ENCODE results near the gene MYL3. TPM values are rescaled to one million over a fixed set of nuclear protein-coding genes. Genes with fewer than 3 reads are reported as not detected.

The MYL3 gene
- total and polyA plus RNA-seq, 5 donors from 2014 or later, result not detected

DNA sequence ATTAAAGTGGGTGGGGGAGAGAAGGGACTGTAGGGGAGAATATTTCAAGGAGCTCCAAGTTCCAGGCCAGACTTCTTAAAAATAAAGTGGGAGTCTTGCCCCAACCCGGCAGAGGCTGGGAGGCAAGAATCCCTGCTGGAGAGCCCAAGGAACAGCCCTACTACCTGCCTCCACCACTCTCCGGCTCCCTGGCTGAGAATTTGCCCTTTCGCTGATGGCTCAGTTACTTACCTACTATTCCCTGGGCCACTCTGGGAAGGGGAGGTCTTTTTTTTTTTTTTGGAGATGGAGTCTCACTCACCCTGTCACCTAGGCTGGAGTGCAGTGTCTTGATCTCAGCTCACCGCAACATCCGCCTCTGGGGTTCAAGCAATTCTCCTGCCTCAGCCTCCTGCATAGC lies 15.5 kb downstream of the MYL3 start:
- Histone ChIP-seq H3K36me3 (ENCODE audit: control insufficient read depth, insufficient read depth, low read length) (no peaks in the 10 kb centered on the region), H3K27me3 (ENCODE audit: control insufficient read depth, insufficient read depth, low read length) (no peaks in the 10 kb centered on the region), H3K4me3 (ENCODE audit: low read depth, low read length) (no peak overlapping the region), H3K9me3 (ENCODE audit: control insufficient read depth in 2 of 2, low read length in 2 of 2) (no peaks in the 10 kb centered on the region), H3K27ac (ENCODE audit: insufficient read depth, low read length, poor library complexity, severe bottlenecking) (no peak overlapping the region), H3K4me1 (ENCODE audit: control insufficient read depth, insufficient read depth, low read length, poor library complexity, severe bottlenecking) (peaks cover 13% of the 10 kb centered on the region)
- ATAC-seq (ENCODE audit: low read depth in 2 of 2) (no peak), DNase-seq (no peak)
- H3K27ac Mint-ChIP-seq, result no peak overlapping the region
- peaks cover 0 to 6% (median 0%) of the 10 kb centered on the region in 7 donors for H3K9me3 Mint-ChIP-seq
- no peaks in the 10 kb centered on the region for H3K36me3 Mint-ChIP-seq
- peak overlapping the region in 1 of 4 donors; percentile 48 for H3K4me3 Mint-ChIP-seq
- H3K4me1 Mint-ChIP-seq, result peaks cover 0 to 13% (median 2%) of the 10 kb centered on the region in 4 donors
- H3K27me3 Mint-ChIP-seq, result peaks cover 15% of the 10 kb centered on the region

DNA sequence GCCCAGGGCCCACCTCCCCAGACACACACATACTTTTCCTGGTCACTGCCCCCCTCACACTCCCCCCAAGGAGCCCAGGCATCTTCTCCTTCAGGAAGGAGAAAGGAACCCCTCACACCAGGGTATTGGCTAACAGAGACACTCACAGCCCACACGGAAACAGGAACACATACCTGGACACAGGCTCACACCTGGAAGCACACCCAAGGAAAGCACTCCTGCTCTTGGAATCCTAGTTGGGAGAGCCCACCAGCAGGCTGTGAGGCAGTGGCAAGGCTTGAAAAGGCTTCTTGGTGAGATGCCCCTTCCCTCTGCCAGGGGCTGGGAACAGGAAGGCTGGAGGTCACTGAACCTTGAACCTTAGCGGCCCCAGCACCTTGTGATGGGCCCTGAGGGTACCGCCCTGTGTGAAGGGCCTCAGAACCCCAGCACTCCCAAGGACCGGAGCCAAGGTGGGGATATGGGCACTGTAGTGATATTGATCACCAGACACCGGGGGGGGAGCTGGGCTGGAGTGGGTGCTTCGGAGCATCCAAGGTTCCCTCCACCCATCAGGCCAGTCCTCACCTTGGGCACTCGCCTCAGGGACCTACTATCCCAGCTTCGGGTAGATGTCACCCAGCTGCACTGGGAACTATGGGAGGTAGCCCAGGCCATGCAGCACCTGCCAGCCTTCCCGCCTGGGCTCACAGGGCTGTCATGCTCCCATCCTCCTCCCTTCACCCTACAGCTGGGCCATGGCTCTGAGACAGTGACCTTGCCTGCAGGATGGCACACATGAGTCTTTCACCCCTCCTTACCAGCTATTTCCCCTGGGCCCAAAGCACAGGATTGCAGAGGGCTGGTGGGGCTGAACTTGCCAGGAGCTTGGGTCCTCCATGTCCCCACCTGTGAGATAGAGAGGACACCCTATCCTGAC lies 16.4 kb downstream of the MYL3 start:
- peaks cover 13% of the 10 kb centered on the region for H3K4me1 ChIP-seq (ENCODE audit: control insufficient read depth, insufficient read depth, low read length, poor library complexity, severe bottlenecking)
- Mint-ChIP-seq H3K4me1 (peaks cover 0 to 13% (median 2%) of the 10 kb centered on the region in 4 donors), H3K27ac (peak overlapping the region in 1 of 3 donors; percentile 20), H3K4me3 (peak overlapping the region; percentile 32 to 84 (median 66)), H3K9me3 (peaks cover 0 to 12% (median 0%) of the 10 kb centered on the region in 7 donors), H3K36me3 (no peaks in the 10 kb centered on the region), H3K27me3 (peaks cover 21% of the 10 kb centered on the region)
- no peaks in the 10 kb centered on the region for H3K27me3 ChIP-seq (ENCODE audit: control insufficient read depth, insufficient read depth, low read length)
- H3K36me3 ChIP-seq (ENCODE audit: control insufficient read depth, insufficient read depth, low read length), result no peaks in the 10 kb centered on the region
- H3K9me3 ChIP-seq (ENCODE audit: control insufficient read depth in 2 of 2, low read length in 2 of 2), result peaks cover 0 to 2% of the 10 kb centered on the region in 2 experiments
- ATAC-seq (ENCODE audit: low read depth in 2 of 2) (no peak), DNase-seq (no peak)
- H3K4me3 ChIP-seq (ENCODE audit: low read depth, low read length), result no peak overlapping the region
- H3K27ac ChIP-seq (ENCODE audit: insufficient read depth, low read length, poor library complexity, severe bottlenecking), result no peak overlapping the region

DNA sequence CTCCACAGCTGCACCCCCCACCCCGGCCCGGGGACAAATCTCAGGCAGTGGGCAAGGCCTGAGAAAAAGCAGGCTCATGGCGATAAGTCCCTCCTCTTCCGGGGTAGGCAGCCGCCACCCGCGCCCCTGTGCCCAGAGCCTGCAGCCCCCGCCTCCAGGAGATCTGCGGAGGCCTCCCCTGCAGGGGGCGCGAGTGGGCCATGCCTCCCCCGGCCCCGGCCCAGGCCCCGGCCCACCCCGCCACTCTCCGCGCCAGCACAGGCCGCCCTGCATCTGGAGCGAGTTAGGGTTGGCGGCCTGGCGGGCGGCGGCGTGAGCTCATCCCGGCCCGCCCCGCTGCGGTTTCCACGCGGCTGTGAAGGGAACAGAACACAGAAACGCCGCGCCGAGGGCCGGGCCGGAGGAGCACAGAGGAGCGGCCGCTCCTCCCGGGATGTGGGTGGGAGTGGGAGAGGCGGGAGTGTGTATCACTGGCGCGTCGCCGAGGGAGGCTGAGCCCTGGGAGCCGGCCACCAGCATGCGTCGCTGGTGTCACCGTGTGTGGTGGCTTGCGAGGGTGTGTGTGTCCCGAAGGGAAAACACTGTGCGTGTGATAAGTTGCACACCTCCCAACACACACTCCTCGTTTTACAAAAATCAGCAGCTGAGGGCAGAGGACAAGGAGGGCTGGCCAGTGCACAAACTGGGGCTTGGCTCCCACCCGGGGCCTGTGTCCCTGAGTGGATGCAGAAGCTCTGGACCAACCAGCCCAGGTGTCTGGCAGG lies 17.2 kb downstream of the MYL3 start:
- peaks cover 0 to 21% (median 4%) of the 10 kb centered on the region in 7 donors for H3K9me3 Mint-ChIP-seq
- Histone ChIP-seq H3K9me3 (ENCODE audit: control insufficient read depth in 2 of 2, low read length in 2 of 2) (peaks cover 7 to 8% of the 10 kb centered on the region in 2 experiments), H3K4me3 (ENCODE audit: low read depth, low read length) (peak overlapping the region; percentile 51), H3K27me3 (ENCODE audit: control insufficient read depth, insufficient read depth, low read length) (no peaks in the 10 kb centered on the region), H3K36me3 (ENCODE audit: control insufficient read depth, insufficient read depth, low read length) (no peaks in the 10 kb centered on the region), H3K4me1 (ENCODE audit: control insufficient read depth, insufficient read depth, low read length, poor library complexity, severe bottlenecking) (peaks cover 13% of the 10 kb centered on the region), H3K27ac (ENCODE audit: insufficient read depth, low read length, poor library complexity, severe bottlenecking) (no peak overlapping the region)
- ATAC-seq (ENCODE audit: low read depth in 2 of 2), result peak; percentile 86 to 92
- peak overlapping the region; percentile 26 to 84 (median 76) for H3K4me3 Mint-ChIP-seq
- H3K4me1 Mint-ChIP-seq, result peaks cover 0 to 13% (median 2%) of the 10 kb centered on the region in 4 donors
- peak; percentile 68 to 78 (median 75) for DNase-seq
- H3K27me3 Mint-ChIP-seq, result peaks cover 21% of the 10 kb centered on the region
- H3K27ac Mint-ChIP-seq, result peak overlapping the region in 2 of 3 donors; percentile 20 to 67
- no peaks in the 10 kb centered on the region for H3K36me3 Mint-ChIP-seq

DNA sequence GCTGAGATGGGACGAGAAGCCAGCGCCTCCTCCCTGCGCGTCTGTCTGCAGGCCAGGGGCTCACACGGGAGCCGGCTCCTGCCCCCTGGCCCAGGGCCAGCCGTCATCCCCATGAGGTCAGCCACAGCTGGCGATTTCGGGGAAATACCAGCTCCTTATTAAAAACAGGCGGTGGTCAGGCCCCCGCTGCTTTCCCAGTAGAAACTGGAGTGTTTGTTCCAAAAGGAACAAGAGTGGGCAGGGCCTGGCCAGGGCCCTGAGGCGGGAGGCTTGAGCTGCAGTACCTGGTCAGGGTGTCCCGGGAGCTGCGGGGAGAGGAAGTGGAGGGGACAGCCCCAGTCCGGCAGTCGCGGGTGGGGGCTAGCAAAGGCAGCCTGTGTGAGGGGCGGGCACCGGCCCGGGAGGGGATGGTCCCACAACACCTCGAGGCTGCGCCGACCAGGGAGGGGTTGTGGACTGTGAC lies 17.8 kb downstream of the MYL3 start:
- H3K4me1 Mint-ChIP-seq, result peaks cover 0 to 13% (median 2%) of the 10 kb centered on the region in 4 donors
- H3K9me3 Mint-ChIP-seq, result peaks cover 0 to 27% (median 5%) of the 10 kb centered on the region in 7 donors
- peaks cover 21% of the 10 kb centered on the region for H3K27me3 Mint-ChIP-seq
- H3K27ac ChIP-seq (ENCODE audit: insufficient read depth, low read length, poor library complexity, severe bottlenecking), result no peak overlapping the region
- no peak for DNase-seq
- H3K27me3 ChIP-seq (ENCODE audit: control insufficient read depth, insufficient read depth, low read length), result no peaks in the 10 kb centered on the region
- H3K4me1 ChIP-seq (ENCODE audit: control insufficient read depth, insufficient read depth, low read length, poor library complexity, severe bottlenecking), result peaks cover 13% of the 10 kb centered on the region
- H3K4me3 ChIP-seq (ENCODE audit: low read depth, low read length), result no peak overlapping the region
- peak overlapping the region; percentile 26 to 86 (median 82) for H3K4me3 Mint-ChIP-seq
- H3K27ac Mint-ChIP-seq, result peak overlapping the region in 2 of 3 donors; percentile 43 to 67
- no peak for ATAC-seq (ENCODE audit: low read depth in 2 of 2)
- no peaks in the 10 kb centered on the region for H3K36me3 Mint-ChIP-seq
- H3K9me3 ChIP-seq (ENCODE audit: control insufficient read depth in 2 of 2, low read length in 2 of 2), result peaks cover 13 to 14% of the 10 kb centered on the region in 2 experiments
- H3K36me3 ChIP-seq (ENCODE audit: control insufficient read depth, insufficient read depth, low read length), result no peaks in the 10 kb centered on the region

DNA sequence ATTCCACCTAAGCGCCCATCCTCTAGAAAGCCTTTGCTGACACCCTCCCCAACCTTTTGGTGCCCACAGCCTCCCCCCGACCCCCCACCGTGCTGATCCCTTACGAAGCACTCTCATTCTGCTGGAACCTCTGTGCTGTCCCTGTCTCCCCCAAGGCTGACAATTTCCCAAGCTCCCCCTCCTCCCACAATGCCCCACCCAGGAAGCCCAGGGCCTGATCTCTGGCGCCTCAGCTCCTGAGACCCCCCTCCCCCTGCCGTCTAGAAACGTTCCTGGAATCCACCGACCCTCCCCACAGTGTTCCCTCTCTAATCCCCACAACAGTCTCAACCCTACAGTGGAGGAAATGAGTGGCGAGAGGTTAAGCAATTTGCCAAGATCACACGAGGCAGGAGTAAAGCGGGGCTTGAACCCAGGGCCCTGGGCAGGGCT lies 18.3 kb downstream of the MYL3 start:
- Mint-ChIP-seq H3K27me3 (peaks cover 21% of the 10 kb centered on the region), H3K9me3 (peaks cover 0 to 29% (median 6%) of the 10 kb centered on the region in 7 donors), H3K4me3 (peak overlapping the region; percentile 26 to 86 (median 82)), H3K4me1 (peaks cover 0 to 13% (median 2%) of the 10 kb centered on the region in 4 donors), H3K27ac (peak overlapping the region in 1 of 3 donors; percentile 83), H3K36me3 (no peaks in the 10 kb centered on the region)
- no peak for DNase-seq
- Histone ChIP-seq H3K27ac (ENCODE audit: insufficient read depth, low read length, poor library complexity, severe bottlenecking) (no peak overlapping the region), H3K4me3 (ENCODE audit: low read depth, low read length) (no peak overlapping the region), H3K27me3 (ENCODE audit: control insufficient read depth, insufficient read depth, low read length) (no peaks in the 10 kb centered on the region), H3K36me3 (ENCODE audit: control insufficient read depth, insufficient read depth, low read length) (no peaks in the 10 kb centered on the region), H3K4me1 (ENCODE audit: control insufficient read depth, insufficient read depth, low read length, poor library complexity, severe bottlenecking) (peaks cover 13% of the 10 kb centered on the region), H3K9me3 (ENCODE audit: control insufficient read depth in 2 of 2, low read length in 2 of 2) (peaks cover 13 to 19% of the 10 kb centered on the region in 2 experiments)
- ATAC-seq (ENCODE audit: low read depth in 2 of 2), result no peak

DNA sequence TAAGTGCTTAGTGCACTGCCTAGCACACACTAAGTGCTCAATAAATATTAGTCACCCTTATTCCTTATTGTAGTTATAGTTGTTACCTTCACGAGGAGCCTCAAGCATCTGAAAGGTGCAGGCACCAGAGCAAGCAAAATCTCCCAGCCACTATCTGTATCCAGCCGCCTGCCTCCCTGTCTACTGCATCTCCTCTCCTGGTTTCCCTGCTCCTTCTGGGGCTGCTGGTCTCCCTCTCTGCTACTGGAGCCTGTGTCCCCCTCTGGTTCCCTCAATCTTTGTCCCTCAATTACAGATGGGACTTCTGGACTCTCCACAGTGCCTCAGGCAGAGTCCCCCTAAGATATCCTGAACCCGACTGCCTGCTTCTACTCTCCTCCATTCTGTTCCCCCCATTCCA lies 18.8 kb downstream of the MYL3 start:
- H3K36me3 ChIP-seq (ENCODE audit: control insufficient read depth, insufficient read depth, low read length), result no peaks in the 10 kb centered on the region
- no peaks in the 10 kb centered on the region for H3K27me3 ChIP-seq (ENCODE audit: control insufficient read depth, insufficient read depth, low read length)
- H3K9me3 ChIP-seq (ENCODE audit: control insufficient read depth in 2 of 2, low read length in 2 of 2), result peaks cover 13 to 19% of the 10 kb centered on the region in 2 experiments
- DNase-seq (no peak), ATAC-seq (ENCODE audit: low read depth in 2 of 2) (no peak)
- H3K4me1 Mint-ChIP-seq, result peaks cover 0 to 13% (median 2%) of the 10 kb centered on the region in 4 donors
- H3K4me1 ChIP-seq (ENCODE audit: control insufficient read depth, insufficient read depth, low read length, poor library complexity, severe bottlenecking), result peaks cover 13% of the 10 kb centered on the region
- H3K4me3 Mint-ChIP-seq, result peak overlapping the region; percentile 26 to 86 (median 57)
- no peak overlapping the region for H3K27ac ChIP-seq (ENCODE audit: insufficient read depth, low read length, poor library complexity, severe bottlenecking)
- H3K9me3 Mint-ChIP-seq, result peaks cover 0 to 31% (median 7%) of the 10 kb centered on the region in 7 donors
- no peaks in the 10 kb centered on the region for H3K36me3 Mint-ChIP-seq
- peak overlapping the region in 1 of 3 donors; percentile 78 for H3K27ac Mint-ChIP-seq
- no peak overlapping the region for H3K4me3 ChIP-seq (ENCODE audit: low read depth, low read length)
- H3K27me3 Mint-ChIP-seq, result peaks cover 21% of the 10 kb centered on the region

DNA sequence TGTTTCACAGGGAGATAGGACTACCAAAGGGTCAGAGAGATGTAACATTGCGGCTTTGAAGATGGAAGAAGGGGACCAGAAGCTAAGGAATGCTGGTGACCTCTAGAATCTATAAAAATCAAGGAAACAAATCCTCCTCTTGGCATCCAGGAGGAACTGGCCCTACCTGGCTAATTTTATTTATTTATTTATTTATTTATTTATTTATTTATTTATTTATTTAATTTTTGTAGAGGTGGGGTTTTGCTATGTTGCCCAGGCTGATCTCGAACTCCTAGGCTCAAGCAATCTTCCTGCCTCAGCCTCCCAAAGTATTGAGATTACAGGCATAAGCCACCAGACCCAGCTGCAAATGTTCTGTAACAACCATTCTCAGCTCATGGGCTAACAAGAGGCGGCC lies 19.7 kb downstream of the MYL3 start:
- Mint-ChIP-seq H3K9me3 (peaks cover under 1 to 37% (median 14%) of the 10 kb centered on the region in 7 donors), H3K4me3 (peak overlapping the region in 1 of 4 donors; percentile 26), H3K27me3 (peaks cover 21% of the 10 kb centered on the region), H3K4me1 (peaks cover 0 to 13% (median 2%) of the 10 kb centered on the region in 4 donors), H3K36me3 (peaks cover under 1% of the 10 kb centered on the region), H3K27ac (no peak overlapping the region)
- peaks cover 15 to 27% of the 10 kb centered on the region in 2 experiments for H3K9me3 ChIP-seq (ENCODE audit: control insufficient read depth in 2 of 2, low read length in 2 of 2)
- H3K4me3 ChIP-seq (ENCODE audit: low read depth, low read length), result no peak overlapping the region
- peaks cover 13% of the 10 kb centered on the region for H3K4me1 ChIP-seq (ENCODE audit: control insufficient read depth, insufficient read depth, low read length, poor library complexity, severe bottlenecking)
- DNase-seq (no peak), ATAC-seq (ENCODE audit: low read depth in 2 of 2) (no peak)
- H3K27me3 ChIP-seq (ENCODE audit: control insufficient read depth, insufficient read depth, low read length), result no peaks in the 10 kb centered on the region
- no peaks in the 10 kb centered on the region for H3K36me3 ChIP-seq (ENCODE audit: control insufficient read depth, insufficient read depth, low read length)
- no peak overlapping the region for H3K27ac ChIP-seq (ENCODE audit: insufficient read depth, low read length, poor library complexity, severe bottlenecking)
